Measurements from ENCODE around the gene SFTA2. TPM values are rescaled to one million over a fixed set of nuclear protein-coding genes. Genes with fewer than 3 reads are reported as not detected.
"Not testable (repeated sequence)": the region's sequence is repeated elsewhere in the genome, so short reads cannot be mapped to it uniquely, and the experiment has no call there.

The SFTA2 gene
- total RNA-seq, 1 donor from 2014 or later: 2.7 TPM

DNA sequence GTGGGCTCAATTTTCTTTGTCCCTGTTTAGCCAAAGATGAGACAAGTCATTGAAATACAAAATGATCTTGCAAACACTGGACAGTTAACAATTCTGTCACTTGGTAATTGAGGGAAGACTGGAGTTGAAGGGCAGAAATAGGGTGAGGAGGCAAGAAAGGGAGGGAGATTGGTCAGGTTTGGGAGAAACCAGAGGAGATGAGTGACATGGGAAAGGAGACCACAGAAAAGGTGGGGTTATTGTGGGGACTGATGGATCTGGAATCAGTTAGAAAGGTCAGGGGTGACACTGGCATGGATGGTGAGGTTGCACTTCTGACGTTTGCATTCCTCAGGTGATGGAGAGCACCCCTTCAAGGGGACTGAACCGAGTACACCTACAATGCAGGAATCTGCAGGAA lies 23.3 kb downstream of the SFTA2 start:
- H3K27ac Mint-ChIP-seq: peak overlapping the region; percentile 84
- no peak for TF ChIP-seq CTCF (conservative IDR thresholded peaks at IDR 0.05)
- no peaks in the 10 kb centered on the region for H3K27me3 Mint-ChIP-seq
- H3K4me3 Mint-ChIP-seq: peak overlapping the region; percentile 99
- H3K36me3 Mint-ChIP-seq: peaks cover 17% of the 10 kb centered on the region
- DNase-seq (ENCODE audit: extremely low spot score, unreplicated experiment): no peak
- H3K4me1 Mint-ChIP-seq (ENCODE audit: unreplicated experiment): peaks cover 24% of the 10 kb centered on the region
- no peaks in the 10 kb centered on the region for H3K9me3 Mint-ChIP-seq

DNA sequence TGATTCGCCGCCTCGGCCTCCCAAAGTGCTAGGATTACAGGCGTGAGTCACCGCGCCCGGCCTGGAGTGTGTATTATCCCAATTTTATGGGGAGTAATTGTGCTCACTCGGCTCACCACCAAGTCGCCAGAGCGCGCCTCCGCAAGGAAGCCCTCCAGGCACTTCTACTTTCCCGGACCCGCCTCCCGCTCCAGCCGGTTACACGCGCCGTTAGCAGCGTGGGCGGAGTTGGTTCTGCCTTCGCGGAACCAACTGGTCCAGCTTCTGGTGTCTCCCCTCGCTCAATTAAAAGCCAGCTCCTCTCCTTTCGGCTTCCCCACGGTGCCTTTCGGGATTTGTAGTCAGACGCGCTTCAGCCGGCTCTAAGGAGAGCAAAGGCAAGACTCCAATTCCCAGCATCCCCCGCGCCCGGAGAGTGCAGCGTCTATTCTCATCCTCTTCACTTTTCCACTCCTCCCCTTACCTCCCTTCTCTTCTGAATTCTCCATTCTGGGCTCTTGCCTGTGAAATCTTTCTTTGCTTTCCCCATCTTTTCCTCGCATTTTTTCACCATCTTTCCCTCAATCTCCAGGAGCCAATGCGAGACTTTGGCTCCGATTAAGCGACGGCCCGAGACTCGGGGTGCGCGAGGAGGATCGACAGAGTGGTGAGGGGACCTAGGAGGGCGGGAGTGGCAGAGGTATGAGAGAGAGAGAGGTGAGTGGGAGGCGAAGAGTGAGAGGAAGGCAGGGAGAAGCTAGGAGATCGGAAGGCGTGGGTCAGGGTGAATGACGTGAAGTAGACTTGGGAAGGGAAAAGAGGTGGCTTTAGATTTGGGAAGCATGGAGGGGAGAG lies 24.0 kb downstream of the SFTA2 start, which contains the start of gene GTF2H4:
Gene GTF2H4 (plus strand): TSS at position 450 of the 834 bp plus-strand sequence.
- no peaks in the 10 kb centered on the region for H3K27me3 Mint-ChIP-seq
- H3K36me3 Mint-ChIP-seq: peaks cover 13% of the 10 kb centered on the region
- peaks cover 18% of the 10 kb centered on the region for H3K4me1 Mint-ChIP-seq (ENCODE audit: unreplicated experiment)
- peak within 1 kb of the TSS; percentile 84 for H3K27ac Mint-ChIP-seq
- peak; percentile 26 for TF ChIP-seq CTCF (conservative IDR thresholded peaks at IDR 0.05)
- no peaks in the 10 kb centered on the region for H3K9me3 Mint-ChIP-seq
- H3K4me3 Mint-ChIP-seq: peak within 1 kb of the TSS; percentile 99
- DNase-seq (ENCODE audit: extremely low spot score, unreplicated experiment): peak; percentile 92

DNA sequence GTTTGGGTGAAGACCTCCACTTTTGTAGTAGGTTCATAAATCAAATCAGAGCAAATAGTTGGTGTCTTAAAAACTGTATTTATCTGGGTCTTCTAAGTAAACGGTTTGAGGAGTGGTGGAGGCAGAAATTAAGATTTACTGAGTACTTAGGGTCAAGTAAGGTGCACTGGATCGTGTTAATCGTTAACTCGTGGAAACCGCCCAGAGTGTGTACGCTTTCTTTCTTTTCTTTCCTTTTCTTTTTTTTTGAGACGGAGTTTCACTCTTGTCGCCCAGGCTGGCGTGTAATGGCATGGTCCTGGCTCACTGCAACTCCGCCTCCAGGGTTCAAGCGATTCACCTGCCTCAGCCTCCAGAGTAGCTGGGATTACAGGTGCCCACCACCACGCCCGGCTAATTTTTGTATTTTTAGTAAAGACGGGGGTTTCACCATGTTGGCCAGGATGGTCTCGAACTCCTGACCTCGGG lies 24.6 kb downstream of the SFTA2 start:
- DNase-seq (ENCODE audit: extremely low spot score, unreplicated experiment); H3K9me3 Mint-ChIP-seq; H3K36me3 Mint-ChIP-seq; H3K27me3 Mint-ChIP-seq: not testable (repeated sequence)
- Mint-ChIP-seq H3K4me3 (peak overlapping the region; percentile 99), H3K4me1 (ENCODE audit: unreplicated experiment) (peaks cover 23% of the 10 kb centered on the region), H3K27ac (peak overlapping the region; percentile 84)

- no peak overlapping the region for H3K27ac Mint-ChIP-seq
- H3K36me3 Mint-ChIP-seq: no peaks in the 10 kb centered on the region
- peaks cover 14% of the 10 kb centered on the region for H3K4me1 Mint-ChIP-seq (ENCODE audit: unreplicated experiment)
- no peak overlapping the region for H3K4me3 Mint-ChIP-seq
- no peaks in the 10 kb centered on the region for H3K27me3 Mint-ChIP-seq
- DNase-seq (ENCODE audit: extremely low spot score, unreplicated experiment): no peak
- H3K9me3 Mint-ChIP-seq: no peaks in the 10 kb centered on the region
- no peak for TF ChIP-seq CTCF (conservative IDR thresholded peaks at IDR 0.05)
These were observed 28.7 kb downstream of the SFTA2 start for GRCh38 chr6:30903236-30903635.

DNA sequence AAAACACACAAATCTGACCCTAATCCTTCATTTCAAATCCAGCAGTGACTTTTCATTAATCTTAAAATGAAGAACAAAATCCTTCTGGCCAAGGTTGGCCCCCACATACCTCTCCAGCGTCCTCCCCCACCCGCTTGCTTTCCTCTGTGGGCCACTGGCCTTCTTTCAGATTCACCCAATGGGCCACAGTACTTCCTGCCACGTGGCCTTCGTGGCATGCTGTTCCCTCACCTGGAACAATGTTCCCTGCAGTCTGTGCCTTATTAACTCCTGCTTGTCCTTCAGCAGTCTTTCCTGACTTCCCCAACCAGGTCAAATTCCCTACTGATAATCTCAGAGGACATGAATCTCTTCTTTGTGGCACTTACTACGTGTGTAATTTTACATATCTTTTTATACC lies 29.3 kb downstream of the SFTA2 start:
- Mint-ChIP-seq H3K27ac (no peak overlapping the region), H3K9me3 (no peaks in the 10 kb centered on the region), H3K27me3 (no peaks in the 10 kb centered on the region)

GRCh38 chr6:30902196-30902595 lies 29.8 kb downstream of the SFTA2 start:
- not testable (repeated sequence) for H3K4me3 Mint-ChIP-seq; H3K4me1 Mint-ChIP-seq (ENCODE audit: unreplicated experiment); H3K36me3 Mint-ChIP-seq; DNase-seq (ENCODE audit: extremely low spot score, unreplicated experiment); H3K27me3 Mint-ChIP-seq; H3K9me3 Mint-ChIP-seq; H3K27ac Mint-ChIP-seq

More for the DNA sequence above, 29.3 kb downstream of the SFTA2 start:
- Mint-ChIP-seq H3K4me3 (no peak overlapping the region), H3K36me3 (no peaks in the 10 kb centered on the region), H3K4me1 (ENCODE audit: unreplicated experiment) (peaks cover 8% of the 10 kb centered on the region)
- no peak for DNase-seq (ENCODE audit: extremely low spot score, unreplicated experiment)
- TF ChIP-seq CTCF (conservative IDR thresholded peaks at IDR 0.05): no peak

Measured in type B pancreatic cell (in vitro differentiated cells).